ENCODE measurements around the gene CNOT11.
"Not testable (repeated sequence)": the region's sequence is repeated elsewhere in the genome, so short reads cannot be mapped to it uniquely, and the experiment has no call there.

The CNOT11 gene

DNA sequence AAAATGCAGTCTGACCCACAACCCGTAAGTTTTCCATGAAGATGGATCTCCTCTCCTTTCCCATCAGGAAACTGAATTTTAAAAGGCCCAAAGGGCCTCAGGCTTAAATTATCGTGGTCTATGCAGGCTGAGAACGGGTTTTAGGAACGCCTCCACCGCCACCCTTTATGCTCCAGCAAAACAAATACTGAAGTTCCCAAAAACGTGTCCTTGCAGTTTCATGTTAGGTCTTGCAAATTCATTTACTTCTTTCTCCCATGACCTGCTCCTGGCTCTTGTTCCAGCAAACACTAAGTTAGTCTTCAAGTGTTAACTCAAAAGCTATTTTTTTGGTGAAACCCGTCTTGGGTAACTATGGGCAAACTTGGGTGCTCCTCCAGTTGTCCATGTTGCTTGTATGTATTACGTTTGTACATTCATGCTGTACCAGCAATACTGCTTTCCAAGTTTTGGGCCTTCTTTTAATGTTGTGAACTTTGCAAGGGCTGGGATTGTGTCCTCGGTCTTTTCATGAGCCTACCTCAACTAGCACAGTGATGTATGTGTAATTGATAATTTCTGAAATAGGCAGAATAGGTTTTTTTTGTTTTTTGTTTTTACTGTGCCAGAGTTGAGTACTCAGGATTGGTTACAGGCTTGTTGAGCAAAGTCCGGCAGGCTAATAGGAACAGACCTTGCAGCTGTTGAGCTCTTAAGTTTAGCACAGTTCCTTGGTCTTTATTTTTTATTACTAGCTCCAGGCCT, 57.6 kb downstream of the CNOT11 start:
- no peak for DNase-seq (ENCODE audit: low read depth in 2 of 2)

DNA sequence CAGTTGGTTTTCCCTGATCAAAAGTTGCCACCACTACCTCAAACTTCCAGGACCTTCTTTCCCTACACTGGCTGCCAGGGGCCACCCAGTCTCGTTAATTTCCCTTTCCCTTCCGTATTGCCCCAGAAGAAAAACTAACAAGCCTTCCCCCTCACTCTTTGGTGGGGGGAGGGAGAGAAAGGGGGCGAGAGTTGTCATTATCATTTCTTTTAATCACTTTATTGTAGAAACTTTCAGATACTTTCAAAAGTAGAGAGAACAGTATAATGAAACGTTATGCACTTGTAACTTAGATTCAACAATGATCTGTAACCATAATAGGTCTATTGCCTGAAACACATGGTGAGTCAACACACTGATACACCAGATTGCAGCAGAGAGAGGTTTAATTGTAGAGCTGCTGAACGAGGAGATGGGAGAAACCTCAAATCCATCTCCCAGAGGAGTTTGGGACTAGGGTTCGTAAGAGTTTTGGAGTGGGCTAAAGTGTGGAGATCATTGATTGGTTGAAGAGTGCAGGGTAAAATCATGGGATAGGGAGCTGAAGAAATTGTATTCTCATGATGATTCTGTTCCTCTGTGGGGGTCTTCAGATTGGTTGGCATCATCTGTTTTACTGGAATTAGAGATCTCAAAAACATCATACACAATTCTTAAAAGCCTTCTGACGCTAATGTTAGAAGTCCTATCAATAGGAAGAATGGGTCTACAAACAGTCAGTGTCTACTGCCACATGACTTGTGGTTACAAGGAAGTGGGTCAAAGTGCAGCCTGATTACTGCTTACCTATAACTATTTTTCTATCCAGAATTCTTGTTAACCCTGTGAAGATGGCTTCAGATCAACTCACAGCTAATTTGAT, 58.4 kb downstream of the CNOT11 start:
- DNase-seq (ENCODE audit: low read depth in 2 of 2): no peak

DNA sequence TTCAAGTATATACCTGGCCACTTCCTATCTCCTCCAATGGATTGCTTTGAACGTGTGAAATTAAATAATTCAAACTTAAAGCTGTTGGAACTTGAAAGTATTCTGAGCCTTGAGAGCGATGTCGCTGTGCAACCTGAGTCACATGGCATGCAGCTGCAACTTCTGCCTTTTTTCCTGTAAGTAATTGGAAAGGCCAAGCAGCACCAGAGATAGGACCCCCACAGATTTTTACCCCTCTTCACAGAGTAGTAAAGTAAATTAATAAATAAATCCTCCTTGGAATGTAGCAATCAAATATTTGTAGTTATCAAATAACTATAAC, 59.0 kb downstream of the CNOT11 start:
- DNase-seq (ENCODE audit: low read depth in 2 of 2): no peak

DNA sequence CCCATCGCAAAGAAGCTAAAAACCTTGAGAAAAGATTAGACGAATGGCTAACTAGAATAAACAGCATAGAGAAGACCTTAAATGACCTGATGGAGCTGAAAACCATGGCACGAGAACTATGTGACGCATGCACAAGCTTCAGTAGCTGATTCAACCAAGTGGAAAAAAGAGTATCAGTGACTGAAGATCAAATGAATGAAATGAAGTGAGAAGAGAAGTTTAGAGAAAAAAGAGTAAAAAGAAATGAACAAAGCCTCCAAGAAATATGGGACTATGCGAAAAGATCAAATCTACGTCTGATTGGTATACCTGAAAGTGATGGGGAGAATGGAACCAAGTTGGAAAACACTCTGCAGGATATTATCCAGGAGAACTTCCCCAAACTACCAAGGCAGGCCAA, 63.9 kb downstream of the CNOT11 start:
- not testable (repeated sequence) for DNase-seq (ENCODE audit: low read depth in 2 of 2)
